NCI-H345 treated with DMSO at 0.1 percent for 48 hours (cell line): ENCODE results near the gene TTC27.

Experiments
- DNase-seq: peaks from one replicate; lab custom pipeline; 2025; ENCODE audit not compliant: unreplicated experiment; lab: John Stamatoyannopoulos, UW

Gene TTC27

GRCh38 chr2:32668254-32668653, 40.4 kb downstream of the TTC27 start:
- no peak for DNase-seq

GRCh38 chr2:32671885-32672533, 44.2 kb downstream of the TTC27 start:
- no peak for DNase-seq

- no peak for DNase-seq
These were observed 51.0 kb downstream of the TTC27 start for GRCh38 chr2:32678825-32679224.

- DNase-seq, result no peak
These were observed 53.1 kb downstream of the TTC27 start for GRCh38 chr2:32680942-32681341.

GRCh38 chr2:32683520-32684086, 55.8 kb downstream of the TTC27 start:
- DNase-seq, result no peak

- DNase-seq, result no peak
These were observed 60.7 kb downstream of the TTC27 start for GRCh38 chr2:32688541-32688940.

GRCh38 chr2:32691678-32692077, 63.8 kb downstream of the TTC27 start:
- no peak for DNase-seq

GRCh38 chr2:32696439-32696838, 68.6 kb downstream of the TTC27 start:
- no peak for DNase-seq

GRCh38 chr2:32697156-32697555, 69.3 kb downstream of the TTC27 start:
- DNase-seq, result no peak

GRCh38 chr2:32699151-32699550, 71.3 kb downstream of the TTC27 start:
- DNase-seq, result no peak

- DNase-seq, result no peak
These were observed 74.0 kb downstream of the TTC27 start for GRCh38 chr2:32701806-32702205.

GRCh38 chr2:32702303-32703064, 74.6 kb downstream of the TTC27 start:
- no peak for DNase-seq

GRCh38 chr2:32706815-32707579, 79.1 kb downstream of the TTC27 start:
- no peak for DNase-seq

GRCh38 chr2:32711219-32711618, 83.4 kb downstream of the TTC27 start:
- DNase-seq, result no peak

- DNase-seq, result no peak
These were observed 84.2 kb downstream of the TTC27 start for GRCh38 chr2:32711908-32712501.

- no peak for DNase-seq
These were observed 85.0 kb downstream of the TTC27 start for GRCh38 chr2:32712870-32713269.

- DNase-seq, result no peak
These were observed 86.7 kb downstream of the TTC27 start for GRCh38 chr2:32714521-32714920.

- DNase-seq, result no peak
These were observed 87.6 kb downstream of the TTC27 start for GRCh38 chr2:32715391-32715841.

- no peak for DNase-seq
These were observed 88.1 kb downstream of the TTC27 start for GRCh38 chr2:32715981-32716380.

- DNase-seq, result no peak
These were observed 88.7 kb downstream of the TTC27 start for GRCh38 chr2:32716598-32716997.

GRCh38 chr2:32718752-32719151, 90.9 kb downstream of the TTC27 start:
- DNase-seq, result no peak
